Activated T-cell treated with anti-CD3 and anti-CD28 coated beads, Interleukin-2, amount 50 U/mL, for 24 hours (primary cell): ENCODE results near the gene PITPNC1.

Experiments used
- DNase-seq: peaks from one replicate; pipeline ENCODE4 v3.0.0-alpha.2; 2020
- H3K27ac Mint-ChIP-seq: 2 replicates; pipeline ENCODE4 v1.8.0; 2020; ENCODE audit warnings: mild to moderate bottlenecking, mixed read lengths
- H3K27me3 Mint-ChIP-seq: 2 replicates; pipeline ENCODE4 v1.8.0; 2020; ENCODE audit warnings: mixed read lengths
- H3K36me3 Mint-ChIP-seq: 2 replicates; pipeline ENCODE4 v1.8.0; 2020; ENCODE audit warnings: low read depth, mixed read lengths
- H3K4me1 Mint-ChIP-seq: 2 replicates; pipeline ENCODE4 v1.8.0; 2020; ENCODE audit warnings: low read depth, mixed read lengths
- H3K4me3 Mint-ChIP-seq: 2 replicates; pipeline ENCODE4 v1.8.0; 2020; ENCODE audit warnings: mild to moderate bottlenecking, moderate library complexity, mixed read lengths
- H3K9me3 Mint-ChIP-seq: 2 replicates; pipeline ENCODE4 v1.8.0; 2020; ENCODE audit warnings: mixed read lengths

The PITPNC1 gene

DNA sequence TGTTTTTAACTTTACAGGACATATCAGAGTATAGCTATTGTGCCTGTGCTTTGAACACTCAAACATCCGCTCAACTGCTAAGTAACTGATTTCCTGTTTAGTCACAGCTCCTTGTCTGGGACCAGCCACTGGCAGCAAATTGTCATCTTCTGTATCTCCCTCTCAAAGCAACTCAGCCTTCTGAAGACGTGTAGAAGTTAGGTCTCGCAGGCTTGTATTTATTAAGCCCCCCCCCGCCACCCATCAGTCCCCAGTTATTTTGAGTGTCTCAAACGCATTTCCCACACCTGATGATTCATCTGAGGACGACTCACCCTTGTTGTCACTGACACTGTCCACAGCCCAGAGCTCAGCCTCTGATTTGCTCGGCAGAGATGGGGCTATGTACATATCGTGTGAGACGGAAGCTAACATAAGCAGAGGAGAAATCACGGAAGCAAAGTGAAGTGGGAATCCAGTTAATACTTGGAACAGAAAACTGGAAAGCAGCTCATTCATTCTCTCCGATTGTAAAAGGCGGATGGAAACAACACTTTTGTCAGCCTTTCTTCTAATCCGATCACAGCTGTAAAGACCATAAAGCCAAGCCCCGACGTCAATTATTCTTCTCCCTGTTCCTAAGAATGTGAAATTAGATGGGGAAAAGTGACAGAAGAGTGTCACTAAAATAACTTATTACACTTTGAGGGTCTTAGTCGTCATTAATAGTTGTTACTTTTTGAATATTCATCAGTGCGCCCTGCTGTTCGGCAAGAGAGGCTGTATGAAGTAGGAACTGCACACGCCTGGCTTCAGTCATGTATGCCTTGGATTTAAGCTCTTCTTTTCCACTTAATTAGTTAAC is 64.2 kb downstream of the PITPNC1 start:
- Mint-ChIP-seq H3K9me3 (no peaks in the 10 kb centered on the region), H3K4me1 (peaks cover 88% of the 10 kb centered on the region), H3K4me3 (peak overlapping the region; percentile 78), H3K36me3 (peaks cover 2% of the 10 kb centered on the region), H3K27me3 (no peaks in the 10 kb centered on the region), H3K27ac (peak overlapping the region; percentile 94)
- peak; percentile 71 for DNase-seq

DNA sequence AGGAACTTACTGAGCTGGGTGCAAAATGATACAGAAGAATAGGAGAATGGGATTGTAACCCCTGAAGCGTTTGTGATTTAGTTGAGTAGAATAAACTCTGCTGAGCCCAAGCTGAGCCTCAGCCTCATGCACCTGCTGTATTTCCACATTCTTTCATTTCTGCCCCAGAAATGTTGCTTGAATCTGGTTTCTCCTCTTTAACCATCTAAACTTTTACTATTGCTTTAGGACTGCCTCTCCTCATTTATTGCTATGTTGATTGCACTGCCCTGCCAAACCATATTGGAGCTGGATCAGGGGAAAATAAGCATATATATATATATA is 64.8 kb downstream of the PITPNC1 start:
- Mint-ChIP-seq H3K36me3 (peaks cover 4% of the 10 kb centered on the region), H3K4me1 (peaks cover 86% of the 10 kb centered on the region), H3K27me3 (no peaks in the 10 kb centered on the region), H3K27ac (peak overlapping the region; percentile 94), H3K9me3 (no peaks in the 10 kb centered on the region), H3K4me3 (peak overlapping the region; percentile 78)
- no peak for DNase-seq

DNA sequence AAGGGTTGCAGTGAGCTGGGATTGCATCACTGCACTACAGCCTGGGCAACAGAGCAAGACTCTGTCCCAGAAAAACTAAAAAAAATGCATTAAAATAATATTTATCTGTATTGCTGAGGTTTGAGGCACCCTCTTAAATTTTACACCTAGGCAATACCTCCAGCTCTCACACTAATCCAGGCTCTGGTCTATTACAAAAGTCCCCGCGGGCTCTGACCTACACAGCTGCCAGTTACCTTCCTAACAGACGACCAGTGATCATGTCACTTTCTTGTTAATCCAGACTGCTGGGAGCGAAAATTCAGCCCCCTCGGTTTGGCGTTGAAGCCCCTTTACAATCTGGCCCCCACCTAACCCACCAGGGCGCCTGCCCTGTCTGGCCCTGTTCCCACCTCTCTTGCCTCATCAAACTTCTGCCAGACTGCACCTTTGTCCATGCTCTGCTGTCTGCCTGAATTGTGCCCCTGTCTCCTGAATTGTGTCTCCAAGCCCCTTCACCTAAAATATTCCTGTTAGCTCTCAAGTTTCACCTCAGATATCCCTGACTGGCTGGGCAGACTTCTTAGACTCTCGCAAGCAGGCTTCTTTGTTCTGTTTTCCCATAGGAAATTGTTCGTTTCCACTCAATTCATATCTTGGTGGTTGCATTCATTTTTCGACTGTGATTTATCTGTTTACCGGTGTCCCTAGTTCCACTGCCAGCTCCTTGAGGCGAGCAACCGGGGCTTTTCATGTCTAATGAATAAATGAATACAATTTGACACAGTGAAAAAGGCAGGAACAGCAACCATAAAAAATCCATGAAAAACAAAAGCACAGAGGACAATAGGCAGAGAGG is 65.9 kb downstream of the PITPNC1 start:
- Mint-ChIP-seq H3K27me3 (no peaks in the 10 kb centered on the region), H3K4me1 (peaks cover 86% of the 10 kb centered on the region), H3K4me3 (peak overlapping the region; percentile 21), H3K36me3 (peaks cover 4% of the 10 kb centered on the region), H3K27ac (peak overlapping the region; percentile 94), H3K9me3 (no peaks in the 10 kb centered on the region)
- DNase-seq: peak; percentile 24

DNA sequence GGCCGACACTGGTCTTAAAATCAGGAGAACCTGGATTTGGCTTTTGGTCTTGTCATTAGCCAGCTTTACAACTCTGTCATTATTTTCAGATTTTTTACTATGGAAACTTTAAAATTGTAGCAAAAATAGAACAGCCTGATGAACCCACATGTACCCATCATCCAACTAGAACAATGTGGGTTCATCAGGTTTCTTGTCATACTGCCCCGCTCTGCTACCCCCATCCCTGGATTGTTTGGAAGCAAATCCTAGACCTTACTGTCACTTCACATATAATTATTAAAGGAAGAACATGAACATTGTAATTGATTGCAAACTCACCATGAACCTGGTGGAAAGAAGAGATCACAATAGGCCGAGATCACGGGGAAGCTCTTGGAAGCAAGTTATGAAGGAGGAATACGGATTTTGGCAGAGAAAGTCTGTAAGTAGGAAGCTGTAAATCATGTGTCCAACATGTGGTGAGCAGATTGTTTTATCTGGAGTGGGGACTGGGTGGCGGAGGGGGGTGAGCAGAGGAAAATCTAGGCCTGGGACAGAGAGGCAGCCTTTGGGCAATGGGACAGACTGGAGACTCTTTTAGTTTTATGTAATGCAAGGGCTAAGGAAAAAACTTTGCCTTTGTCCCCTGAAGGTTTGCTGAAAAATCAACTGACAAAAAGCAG is 67.0 kb downstream of the PITPNC1 start:
- Mint-ChIP-seq H3K27me3 (no peaks in the 10 kb centered on the region), H3K4me3 (no peak overlapping the region), H3K9me3 (no peaks in the 10 kb centered on the region), H3K27ac (peak overlapping the region; percentile 94), H3K4me1 (peaks cover 86% of the 10 kb centered on the region), H3K36me3 (peaks cover 4% of the 10 kb centered on the region)
- no peak for DNase-seq

DNA sequence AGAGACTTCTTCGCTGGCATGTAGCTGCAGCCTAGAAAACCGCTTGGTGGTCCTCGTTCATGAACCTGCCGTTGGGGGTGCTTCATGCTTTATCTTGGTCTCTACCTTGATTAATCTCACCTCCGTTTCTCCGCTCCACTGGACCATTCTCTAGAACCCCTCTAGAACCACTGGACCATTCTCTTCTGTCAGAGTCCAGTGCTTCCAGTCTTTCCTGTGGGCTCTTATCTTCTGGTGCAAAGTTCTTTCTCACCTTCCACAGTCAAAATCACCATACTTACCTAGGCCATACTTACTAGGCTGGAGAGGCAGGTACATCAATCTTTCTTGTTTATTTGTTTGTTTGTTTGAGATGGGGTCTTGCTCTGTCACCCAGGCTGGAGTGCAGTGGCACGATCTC is 71.4 kb downstream of the PITPNC1 start:
- Mint-ChIP-seq H3K36me3 (peaks cover 4% of the 10 kb centered on the region), H3K9me3 (peaks cover 3% of the 10 kb centered on the region), H3K4me3 (no peak overlapping the region), H3K4me1 (peaks cover 94% of the 10 kb centered on the region), H3K27ac (peak overlapping the region; percentile 96), H3K27me3 (no peaks in the 10 kb centered on the region)
- DNase-seq: no peak

DNA sequence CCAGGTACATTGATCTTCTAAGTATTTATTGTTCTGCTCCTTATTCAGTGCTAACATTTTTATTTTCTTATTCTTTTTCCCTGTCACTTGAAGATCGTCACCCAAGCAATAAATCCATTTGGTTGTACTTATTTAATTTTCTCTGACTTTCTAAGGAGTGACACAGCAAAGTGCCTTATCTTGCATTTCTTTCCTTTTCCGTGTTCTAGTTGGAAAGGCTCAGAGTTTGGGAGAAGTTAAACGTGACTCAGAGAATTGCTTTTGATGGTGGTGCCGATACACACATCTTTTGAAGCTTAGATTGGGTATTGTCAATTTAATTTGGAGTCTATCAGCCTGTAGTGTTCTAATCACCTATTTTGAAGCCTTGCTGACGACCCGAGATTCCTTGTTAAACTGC is 72.0 kb downstream of the PITPNC1 start:
- peaks cover 4% of the 10 kb centered on the region for H3K36me3 Mint-ChIP-seq
- no peaks in the 10 kb centered on the region for H3K27me3 Mint-ChIP-seq
- peaks cover 3% of the 10 kb centered on the region for H3K9me3 Mint-ChIP-seq
- peaks cover 95% of the 10 kb centered on the region for H3K4me1 Mint-ChIP-seq
- H3K4me3 Mint-ChIP-seq: peak overlapping the region; percentile 61
- peak overlapping the region; percentile 96 for H3K27ac Mint-ChIP-seq
- no peak for DNase-seq

DNA sequence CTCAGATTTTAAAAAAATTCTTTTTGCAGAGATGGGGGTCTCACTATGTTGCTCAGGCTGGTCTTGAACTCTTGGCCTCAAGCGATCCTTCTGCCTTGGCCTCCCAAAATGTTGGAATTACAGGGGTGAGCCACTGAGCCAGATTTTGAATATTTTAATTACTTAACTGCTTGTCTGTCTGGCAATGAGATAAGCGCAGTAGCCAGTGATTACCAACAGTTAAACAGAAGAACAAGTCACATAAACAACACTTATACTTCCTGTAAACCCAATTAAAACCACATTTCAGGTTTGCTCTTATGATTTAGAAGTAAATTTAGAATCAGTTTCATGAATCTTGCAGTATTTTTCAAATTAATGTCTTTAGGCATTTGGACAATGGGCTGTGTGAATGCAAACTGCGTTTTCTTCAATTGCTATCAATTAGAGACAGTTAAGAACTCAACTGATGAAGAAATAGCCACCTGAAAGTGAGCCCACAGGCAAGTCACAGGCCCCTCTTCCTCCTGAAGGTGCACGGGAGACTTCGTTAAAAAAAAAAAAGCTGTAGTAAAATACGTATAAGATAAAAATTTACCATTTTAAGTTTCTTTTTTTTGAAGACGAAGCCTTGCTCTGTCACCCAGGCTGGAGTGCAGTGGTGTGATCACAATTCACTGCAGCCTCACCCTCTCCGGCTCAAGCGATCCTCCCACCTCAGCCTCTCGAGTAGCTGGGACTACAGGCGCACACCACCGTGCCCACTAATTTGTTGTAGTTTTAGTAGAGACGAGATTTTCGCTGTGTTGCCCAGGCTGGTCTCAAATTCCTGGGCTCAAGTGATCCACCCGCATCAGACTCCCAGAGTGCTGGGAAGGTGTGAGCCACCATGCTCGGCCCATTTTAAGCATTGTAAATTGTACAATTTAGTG is 73.0 kb downstream of the PITPNC1 start:
- DNase-seq: peak; percentile 31
- no peaks in the 10 kb centered on the region for H3K27me3 Mint-ChIP-seq
- H3K4me3 Mint-ChIP-seq: peak overlapping the region; percentile 61
- H3K4me1 Mint-ChIP-seq: peaks cover 94% of the 10 kb centered on the region
- peak overlapping the region; percentile 96 for H3K27ac Mint-ChIP-seq
- peaks cover 3% of the 10 kb centered on the region for H3K9me3 Mint-ChIP-seq
- peaks cover 4% of the 10 kb centered on the region for H3K36me3 Mint-ChIP-seq

DNA sequence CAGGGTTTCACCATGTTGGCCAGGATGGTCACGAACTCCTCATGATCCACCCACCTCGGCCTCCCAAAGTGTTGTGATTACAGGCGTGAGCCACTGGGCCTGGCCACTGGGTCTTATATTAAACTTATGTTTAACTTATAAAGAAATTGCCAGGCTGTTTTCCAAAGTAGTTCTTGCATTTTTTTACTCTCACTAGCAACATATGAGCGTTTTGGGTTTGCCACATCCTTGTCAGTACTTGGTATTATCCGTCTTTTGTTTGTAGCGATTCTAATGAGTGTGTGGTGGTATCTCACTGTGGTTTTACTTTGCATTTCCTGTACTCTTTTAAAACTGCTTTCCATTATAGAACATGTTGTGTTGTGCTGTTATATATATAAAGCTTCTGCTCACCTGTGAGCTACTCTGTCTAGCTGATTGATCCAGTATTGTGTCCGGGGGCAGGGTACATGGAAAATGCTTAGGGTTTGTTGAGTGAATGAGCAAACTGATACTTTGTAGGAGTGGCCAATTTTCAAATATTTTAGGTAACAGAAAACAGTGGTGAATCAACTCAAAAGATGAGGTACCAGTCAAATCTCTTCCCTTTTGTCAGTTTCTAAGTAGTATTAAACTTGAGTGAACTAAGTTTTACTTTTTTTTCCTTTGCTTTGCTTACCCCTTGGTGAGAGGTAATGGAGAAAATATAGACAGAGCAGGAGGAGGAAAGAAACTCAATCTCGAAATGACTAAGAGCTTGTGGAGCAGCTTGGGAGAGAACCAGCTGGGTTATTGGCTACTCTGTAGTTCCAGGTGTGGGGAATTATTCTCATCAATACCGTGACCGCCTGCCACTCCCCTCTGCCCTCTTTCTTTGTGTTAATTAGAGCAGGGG is 75.8 kb downstream of the PITPNC1 start:
- Mint-ChIP-seq H3K27ac (peak overlapping the region; percentile 96), H3K36me3 (peaks cover 10% of the 10 kb centered on the region), H3K4me3 (peak overlapping the region; percentile 61), H3K9me3 (peaks cover 7% of the 10 kb centered on the region), H3K4me1 (peaks cover 93% of the 10 kb centered on the region), H3K27me3 (no peaks in the 10 kb centered on the region)
- DNase-seq: peak; percentile 37

DNA sequence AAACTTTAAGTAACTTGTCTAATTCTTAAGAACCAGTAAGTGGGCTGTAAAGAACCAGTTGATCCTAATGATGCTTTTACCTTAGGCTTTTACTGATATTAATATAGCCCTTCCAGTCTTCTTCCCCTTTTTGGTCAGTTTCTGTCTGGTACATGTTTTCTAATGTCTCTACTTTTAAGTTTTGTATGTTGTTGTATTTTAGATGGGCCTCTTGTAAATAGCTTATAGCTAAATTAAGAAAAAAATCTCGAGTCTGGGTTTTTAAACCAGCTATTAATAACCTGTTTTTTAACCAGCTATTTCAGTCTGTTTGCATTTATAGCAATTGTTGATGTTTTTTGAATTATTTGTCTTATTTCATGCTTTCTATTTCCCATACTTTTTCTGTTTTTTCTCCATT is 79.0 kb downstream of the PITPNC1 start:
- Mint-ChIP-seq H3K27me3 (no peaks in the 10 kb centered on the region), H3K9me3 (peaks cover 19% of the 10 kb centered on the region), H3K4me3 (no peak overlapping the region), H3K4me1 (peaks cover 82% of the 10 kb centered on the region), H3K36me3 (peaks cover 23% of the 10 kb centered on the region), H3K27ac (peak overlapping the region; percentile 60)
- DNase-seq: no peak

DNA sequence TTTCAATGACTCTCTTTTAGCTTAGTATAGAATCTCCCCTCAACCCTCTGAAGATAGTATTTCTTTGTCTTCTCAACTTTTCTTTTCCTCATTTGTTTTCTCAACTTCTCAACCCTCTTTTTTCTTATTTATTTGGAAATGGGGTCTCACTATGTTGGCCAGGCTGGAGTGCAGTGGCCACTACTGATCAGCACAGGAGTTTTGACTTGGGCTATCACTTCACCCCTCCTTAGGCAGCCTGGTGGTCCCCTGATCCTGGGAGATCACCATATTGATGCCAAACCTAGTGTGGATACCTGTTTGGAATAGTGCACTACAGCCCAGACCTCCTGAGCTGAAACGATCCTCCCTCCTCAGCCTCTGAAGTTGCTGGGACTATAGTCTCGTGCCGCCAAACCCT is 79.8 kb downstream of the PITPNC1 start:
- H3K27ac Mint-ChIP-seq: peak overlapping the region; percentile 60
- no peaks in the 10 kb centered on the region for H3K27me3 Mint-ChIP-seq
- peaks cover 19% of the 10 kb centered on the region for H3K9me3 Mint-ChIP-seq
- H3K4me1 Mint-ChIP-seq: peaks cover 82% of the 10 kb centered on the region
- DNase-seq: no peak
- H3K36me3 Mint-ChIP-seq: peaks cover 23% of the 10 kb centered on the region
- H3K4me3 Mint-ChIP-seq: no peak overlapping the region

DNA sequence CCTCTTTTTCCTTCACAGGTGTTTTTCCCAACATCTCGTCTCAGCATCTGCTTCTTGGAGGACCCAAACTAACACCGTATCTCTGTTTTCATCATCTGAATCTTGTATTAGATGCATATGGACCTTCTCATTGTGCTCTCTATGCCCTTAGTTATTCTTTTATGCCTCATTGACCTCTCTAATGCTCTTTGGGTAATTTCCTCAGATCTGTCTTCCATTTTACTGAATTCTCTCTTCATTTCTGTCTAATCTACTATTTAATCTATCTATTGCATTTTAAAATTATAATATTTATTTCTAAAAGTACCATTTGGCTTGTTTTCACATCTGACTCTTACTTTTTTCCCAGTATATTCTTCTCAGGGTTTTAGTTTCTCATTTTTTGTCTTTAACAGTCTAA is 81.1 kb downstream of the PITPNC1 start:
- H3K4me3 Mint-ChIP-seq: no peak overlapping the region
- peak overlapping the region; percentile 60 for H3K27ac Mint-ChIP-seq
- H3K36me3 Mint-ChIP-seq: peaks cover 23% of the 10 kb centered on the region
- no peaks in the 10 kb centered on the region for H3K27me3 Mint-ChIP-seq
- no peak for DNase-seq
- H3K4me1 Mint-ChIP-seq: peaks cover 78% of the 10 kb centered on the region
- peaks cover 16% of the 10 kb centered on the region for H3K9me3 Mint-ChIP-seq

DNA sequence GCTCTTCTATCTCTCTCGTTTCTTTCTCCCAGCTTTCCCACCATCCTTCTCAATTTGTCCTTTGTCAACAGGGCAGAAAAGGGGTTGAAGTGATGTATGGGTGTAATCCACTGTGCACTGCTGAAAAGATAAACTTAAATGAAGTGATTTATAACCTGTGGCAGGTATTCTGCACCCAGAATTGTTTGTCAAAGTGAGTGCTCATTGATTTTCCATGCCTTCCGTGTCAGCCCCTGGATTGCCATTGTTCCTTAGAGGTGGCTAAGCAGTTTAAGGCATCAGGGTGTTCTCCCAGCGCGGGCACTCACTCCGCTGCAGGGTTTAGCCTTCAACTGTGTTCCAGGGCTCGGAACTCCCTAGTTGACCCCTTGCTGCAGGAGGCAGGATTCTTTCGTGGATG is 82.9 kb downstream of the PITPNC1 start:
- no peaks in the 10 kb centered on the region for H3K27me3 Mint-ChIP-seq
- H3K4me3 Mint-ChIP-seq: no peak overlapping the region
- peaks cover 77% of the 10 kb centered on the region for H3K4me1 Mint-ChIP-seq
- DNase-seq: no peak
- peaks cover 23% of the 10 kb centered on the region for H3K36me3 Mint-ChIP-seq
- peak overlapping the region; percentile 65 for H3K27ac Mint-ChIP-seq
- H3K9me3 Mint-ChIP-seq: peaks cover 16% of the 10 kb centered on the region

DNA sequence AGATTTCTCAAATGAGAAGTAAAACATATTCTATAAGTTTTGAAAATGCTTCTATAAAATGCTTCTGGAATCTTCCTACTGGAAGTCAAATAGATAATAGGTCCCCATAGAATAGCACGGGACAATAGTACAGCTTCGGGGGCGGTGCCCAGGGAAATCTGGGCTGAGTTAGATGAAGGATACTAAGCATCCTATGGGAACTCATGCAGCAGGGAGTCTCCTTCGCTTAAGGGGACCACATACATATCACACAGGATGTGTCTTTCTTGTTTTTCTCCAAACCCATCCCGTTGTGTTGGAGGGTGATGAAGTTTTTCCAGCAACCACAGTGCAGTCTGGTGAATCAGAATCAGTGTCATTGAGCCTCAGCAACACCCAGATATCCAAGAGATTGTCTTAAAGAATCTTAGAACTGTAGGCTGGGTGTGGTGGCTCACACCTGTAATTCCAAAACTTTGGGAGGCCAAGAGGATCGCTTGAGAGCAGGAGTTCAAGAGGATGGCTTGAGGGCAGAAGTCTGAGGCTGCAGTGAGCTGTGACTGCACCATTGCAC is 84.2 kb downstream of the PITPNC1 start:
- Mint-ChIP-seq H3K27me3 (no peaks in the 10 kb centered on the region), H3K4me3 (no peak overlapping the region), H3K4me1 (peaks cover 78% of the 10 kb centered on the region), H3K36me3 (peaks cover 23% of the 10 kb centered on the region), H3K9me3 (peaks cover 16% of the 10 kb centered on the region), H3K27ac (peak overlapping the region; percentile 94)
- peak; percentile 31 for DNase-seq
